ENCODE measurements around the gene P2RY2. TPM values are rescaled to one million over a fixed set of nuclear protein-coding genes. Genes with fewer than 3 reads are reported as not detected.

The P2RY2 gene
- total and polyA plus RNA-seq, 3 donors from 2014 or later, result 0.94 to 3.6 (median 2.0) TPM

- intact Hi-C loops (cut with DNase I; ENCODE audit: low total_unique reads), result no loop called here
- H3K4me3 ChIP-seq, result no peak overlapping the region
- no peaks in the 10 kb centered on the region for H3K9me3 ChIP-seq
- no peaks in the 10 kb centered on the region for H3K36me3 ChIP-seq (ENCODE audit: low read depth, missing control alignments)
- H3K27ac ChIP-seq, result no peak overlapping the region
- H3K27me3 ChIP-seq, result no peaks in the 10 kb centered on the region
- no peak for DNase-seq
- H3K4me1 ChIP-seq, result no peaks in the 10 kb centered on the region
- WGBS, 2 donors, result 87 to 92% methylated on average over 4 of the region's 4 CpGs
- no peak for TF ChIP-seq CTCF (IDR thresholded peaks at IDR 0.05)
- TF ChIP-seq POLR2A (IDR thresholded peaks at IDR 0.05), result no peak
These were observed 7.0 kb upstream of the P2RY2 start for GRCh38 chr11:73210916-73211667.

GRCh38 chr11:73213196-73214143, 4.6 kb upstream of the P2RY2 start:
- peaks cover 17% of the 10 kb centered on the region for H3K4me1 ChIP-seq
- no peak for TF ChIP-seq CTCF (IDR thresholded peaks at IDR 0.05)
- TF ChIP-seq POLR2A (IDR thresholded peaks at IDR 0.05), result no peak
- 61 to 80% methylated on average over 8 of the region's 8 CpGs for WGBS, 2 donors
- H3K9me3 ChIP-seq, result no peaks in the 10 kb centered on the region
- no peaks in the 10 kb centered on the region for H3K27me3 ChIP-seq
- H3K36me3 ChIP-seq (ENCODE audit: low read depth, missing control alignments), result no peaks in the 10 kb centered on the region
- DNase-seq, result no peak
- intact Hi-C loops (cut with DNase I; ENCODE audit: low total_unique reads), result no loop called here
- no peak overlapping the region for H3K27ac ChIP-seq
- H3K4me3 ChIP-seq, result no peak overlapping the region

- Histone ChIP-seq H3K9me3 (no peaks in the 10 kb centered on the region), H3K27ac (no peak overlapping the region), H3K36me3 (ENCODE audit: low read depth, missing control alignments) (no peaks in the 10 kb centered on the region), H3K27me3 (no peaks in the 10 kb centered on the region), H3K4me3 (no peak overlapping the region), H3K4me1 (peaks cover 17% of the 10 kb centered on the region)
- WGBS, 2 donors, result 83 to 95% methylated on average over 5 of the region's 5 CpGs
- intact Hi-C loops (cut with DNase I; ENCODE audit: low total_unique reads), result no loop called here
- DNase-seq, result no peak
- no peak for TF ChIP-seq POLR2A (IDR thresholded peaks at IDR 0.05)
- no peak for TF ChIP-seq CTCF (IDR thresholded peaks at IDR 0.05)
These were observed 2.6 kb upstream of the P2RY2 start for GRCh38 chr11:73215191-73216134.

- no peak for DNase-seq
- H3K36me3 ChIP-seq (ENCODE audit: low read depth, missing control alignments), result no peaks in the 10 kb centered on the region
- intact Hi-C loops (cut with DNase I; ENCODE audit: low total_unique reads), result no loop called here
- no peaks in the 10 kb centered on the region for H3K27me3 ChIP-seq
- TF ChIP-seq CTCF (IDR thresholded peaks at IDR 0.05) (no peak), POLR2A (IDR thresholded peaks at IDR 0.05) (no peak)
- H3K27ac ChIP-seq, result no peak overlapping the region
- no peaks in the 10 kb centered on the region for H3K9me3 ChIP-seq
- peaks cover 17% of the 10 kb centered on the region for H3K4me1 ChIP-seq
- no peak overlapping the region for H3K4me3 ChIP-seq
- 94 to 100% methylated on average over 2 of the region's 2 CpGs for WGBS, 2 donors
These were observed 1.6 kb upstream of the P2RY2 start for GRCh38 chr11:73216465-73216864.
